ENCODE measurements around the gene SHISA7. TPM values are rescaled to one million over a fixed set of nuclear protein-coding genes. Genes with fewer than 3 reads are reported as not detected.

SHISA7 gene
- total RNA-seq, 1 donor from 2014 or later, result not detected

GRCh38 chr19:55454787-55455243, 11.7 kb upstream of the SHISA7 start:
- DNase-seq (ENCODE audit: low spot score), result no peak
- peaks cover 3% of the 10 kb centered on the region for H3K36me3 Mint-ChIP-seq (ENCODE audit: low read depth)
- TF ChIP-seq CTCF (IDR thresholded peaks at IDR 0.05), result peak; percentile 75

GRCh38 chr19:55453511-55454260, 10.6 kb upstream of the SHISA7 start:
- no peak for TF ChIP-seq CTCF (IDR thresholded peaks at IDR 0.05)
- H3K4me1 Mint-ChIP-seq (ENCODE audit: low read depth), result peaks cover 10% of the 10 kb centered on the region
- no peak overlapping the region for H3K4me3 Mint-ChIP-seq (ENCODE audit: unreplicated experiment)
- no peak overlapping the region for H3K27ac Mint-ChIP-seq (ENCODE audit: unreplicated experiment)
- no peaks in the 10 kb centered on the region for H3K9me3 Mint-ChIP-seq (ENCODE audit: low read depth)
- H3K36me3 Mint-ChIP-seq (ENCODE audit: low read depth), result peaks cover 3% of the 10 kb centered on the region
- no peak for DNase-seq (ENCODE audit: low spot score)
- peaks cover 15% of the 10 kb centered on the region for H3K27me3 Mint-ChIP-seq (ENCODE audit: low read depth)

More at GRCh38 chr19:55454787-55455243, 11.7 kb upstream of the SHISA7 start:
- peaks cover 14% of the 10 kb centered on the region for H3K4me1 Mint-ChIP-seq (ENCODE audit: low read depth)
- peaks cover 14% of the 10 kb centered on the region for H3K27me3 Mint-ChIP-seq (ENCODE audit: low read depth)
- no peak overlapping the region for H3K4me3 Mint-ChIP-seq (ENCODE audit: unreplicated experiment)
- H3K9me3 Mint-ChIP-seq (ENCODE audit: low read depth), result no peaks in the 10 kb centered on the region
- H3K27ac Mint-ChIP-seq (ENCODE audit: unreplicated experiment), result no peak overlapping the region

- H3K4me3 Mint-ChIP-seq (ENCODE audit: unreplicated experiment), result no peak overlapping the region
- DNase-seq (ENCODE audit: low spot score), result no peak
These were observed 9.7 kb upstream of the SHISA7 start for GRCh38 chr19:55452749-55453346.

GRCh38 chr19:55451965-55452748, 9.1 kb upstream of the SHISA7 start:
- TF ChIP-seq CTCF (IDR thresholded peaks at IDR 0.05), result no peak

More at GRCh38 chr19:55452749-55453346, 9.7 kb upstream of the SHISA7 start:
- TF ChIP-seq CTCF (IDR thresholded peaks at IDR 0.05), result peak; percentile 45
- H3K9me3 Mint-ChIP-seq (ENCODE audit: low read depth), result no peaks in the 10 kb centered on the region
- H3K36me3 Mint-ChIP-seq (ENCODE audit: low read depth), result peaks cover 3% of the 10 kb centered on the region
- H3K27ac Mint-ChIP-seq (ENCODE audit: unreplicated experiment), result no peak overlapping the region
- H3K4me1 Mint-ChIP-seq (ENCODE audit: low read depth), result peaks cover 10% of the 10 kb centered on the region
- peaks cover 15% of the 10 kb centered on the region for H3K27me3 Mint-ChIP-seq (ENCODE audit: low read depth)

More at GRCh38 chr19:55451965-55452748, 9.1 kb upstream of the SHISA7 start:
- Mint-ChIP-seq H3K36me3 (ENCODE audit: low read depth) (peaks cover 3% of the 10 kb centered on the region), H3K9me3 (ENCODE audit: low read depth) (no peaks in the 10 kb centered on the region), H3K27me3 (ENCODE audit: low read depth) (peaks cover 15% of the 10 kb centered on the region), H3K27ac (ENCODE audit: unreplicated experiment) (no peak overlapping the region), H3K4me1 (ENCODE audit: low read depth) (peaks cover 10% of the 10 kb centered on the region), H3K4me3 (ENCODE audit: unreplicated experiment) (no peak overlapping the region)
- DNase-seq (ENCODE audit: low spot score), result no peak
